ENCODE results near the gene USP21. TPM values are rescaled to one million over a fixed set of nuclear protein-coding genes. Genes with fewer than 3 reads are reported as not detected.

The USP21 gene
- total and polyA plus RNA-seq, 9 of the 15 experiments (the other 6 are each of a cell fraction or from before 2014, with no cell fraction given), result 4.9 to 52.4 (median 21.6) TPM

- TF ChIP-seq MIER1 (IDR thresholded peaks at IDR 0.05; ENCODE audit: low read depth) (no peak), CBFA2T2 (conservative IDR thresholded peaks at IDR 0.05) (no peak), ZNF695 (CRISPR knock-in tag; IDR thresholded peaks at IDR 0.05) (no peak), CBX5 (IDR thresholded peaks at IDR 0.05; ENCODE audit: borderline replicate concordance, low read depth) (no peak), CSDE1 (IDR thresholded peaks at IDR 0.05) (peak in 1 of 2 experiments; percentile 83; a peak in 2 of 4 replicates), CBX8 (IDR thresholded peaks at IDR 0.05; ENCODE audit: borderline replicate concordance, extremely low read depth, low read depth, low read length, poor library complexity, severe bottlenecking) (no peak), NR3C1 (CRISPR knock-in tag; IDR thresholded peaks at IDR 0.05) (no peak; the same call in 1 of the 2 replicates), CREB3L1 (IDR thresholded peaks at IDR 0.05; ENCODE audit: borderline replicate concordance, low read depth) (peak; percentile 59), CREM (IDR thresholded peaks at IDR 0.05; ENCODE audit: low read depth) (peak; percentile 89), BRD4 (IDR thresholded peaks at IDR 0.05) (no peak), KAT8 (IDR thresholded peaks at IDR 0.05; ENCODE audit: low read depth) (no peak), CREB1 (IDR thresholded peaks at IDR 0.05) (peak; percentile 76), CREB1 (CRISPR knock-in tag; IDR thresholded peaks at IDR 0.05) (peak; percentile 90), FOSL1 (tag; conservative IDR thresholded peaks at IDR 0.05) (peak; percentile 78), KDM1A (IDR thresholded peaks at IDR 0.05) (peak in 1 of 2 experiments; percentile 22; a peak in 1 of 4 replicates), LCOR (CRISPR knock-in tag; IDR thresholded peaks at IDR 0.05) (peak; percentile 69; the same call in 1 of the 2 replicates), ZC3H4 (CRISPR knock-in tag; IDR thresholded peaks at IDR 0.05; ENCODE audit: borderline replicate concordance) (no peak), JUN (IDR thresholded peaks at IDR 0.05; ENCODE audit: borderline replicate concordance, low read depth, low read length) (0 out of 2 replicates have a peak, but pooled peaks have one; percentile 5), JUN (CRISPR knock-in tag; IDR thresholded peaks at IDR 0.05; ENCODE audit: borderline replicate concordance) (no peak), ZNF354B (CRISPR knock-in tag; IDR thresholded peaks at IDR 0.05) (no peak), ZNF57 (CRISPR knock-in tag; IDR thresholded peaks at IDR 0.05) (no peak), ZBTB33 (CRISPR knock-in tag; IDR thresholded peaks at IDR 0.05) (peak; percentile 50; the same call in 1 of the 2 replicates), NFE2 (IDR thresholded peaks at IDR 0.05; ENCODE audit: low read depth) (peak; percentile 43), ZNF24 (IDR thresholded peaks at IDR 0.05) (peak; percentile 90)
- TF ChIP-seq, protein P1, sequence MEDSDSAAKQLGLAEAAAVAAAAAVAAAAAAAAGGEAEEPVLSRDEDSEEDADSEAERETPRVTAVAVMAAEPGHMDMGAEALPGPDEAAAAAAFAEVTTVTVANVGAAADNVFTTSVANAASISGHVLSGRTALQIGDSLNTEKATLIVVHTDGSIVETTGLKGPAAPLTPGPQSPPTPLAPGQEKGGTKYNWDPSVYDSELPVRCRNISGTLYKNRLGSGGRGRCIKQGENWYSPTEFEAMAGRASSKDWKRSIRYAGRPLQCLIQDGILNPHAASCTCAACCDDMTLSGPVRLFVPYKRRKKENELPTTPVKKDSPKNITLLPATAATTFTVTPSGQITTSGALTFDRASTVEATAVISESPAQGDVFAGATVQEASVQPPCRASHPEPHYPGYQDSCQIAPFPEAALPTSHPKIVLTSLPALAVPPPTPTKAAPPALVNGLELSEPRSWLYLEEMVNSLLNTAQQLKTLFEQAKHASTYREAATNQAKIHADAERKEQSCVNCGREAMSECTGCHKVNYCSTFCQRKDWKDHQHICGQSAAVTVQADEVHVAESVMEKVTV (CRISPR knock-in tag; IDR thresholded peaks at IDR 0.05), result peak; percentile 69
Observed at GRCh38 chr1:161177112-161177935, 18.0 kb downstream of the USP21 start, which contains the start of gene B4GALT3 (continued).
